UCSD-AML1 (cell line): ENCODE data around the gene ACVR2A.

Source experiments
- DNase-seq: peaks from one replicate; lab custom pipeline; 2025; ENCODE audit not compliant: unreplicated experiment; lab: John Stamatoyannopoulos, UW

ACVR2A gene

DNA sequence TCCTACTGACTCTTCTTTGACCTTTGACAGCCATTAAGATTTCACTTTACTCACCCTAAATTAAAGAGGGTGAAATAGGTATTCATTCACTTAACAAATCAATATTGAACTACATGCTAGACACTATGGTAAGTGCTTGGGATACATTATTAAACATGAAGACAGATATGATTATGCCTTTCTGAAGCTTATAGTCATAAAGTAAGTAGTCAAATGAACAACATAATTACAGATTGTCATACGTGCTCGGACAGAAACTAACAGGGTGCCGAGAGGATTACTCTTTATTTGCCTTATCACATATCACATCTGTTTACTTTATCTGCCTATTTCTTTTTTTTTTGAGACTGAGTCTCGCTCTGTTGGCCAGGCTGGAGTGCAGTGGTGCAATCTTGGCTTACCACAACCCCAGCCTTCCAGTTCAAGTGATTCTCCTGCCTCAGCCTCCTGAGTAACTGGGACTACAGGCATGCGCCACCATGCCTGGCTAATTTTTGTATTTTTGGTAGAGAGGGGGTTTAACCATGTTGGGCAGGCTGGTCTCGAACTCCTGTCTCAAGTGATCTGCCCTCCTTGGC lies 9.8 kb downstream of the ACVR2A start:
- no peak for DNase-seq

DNA sequence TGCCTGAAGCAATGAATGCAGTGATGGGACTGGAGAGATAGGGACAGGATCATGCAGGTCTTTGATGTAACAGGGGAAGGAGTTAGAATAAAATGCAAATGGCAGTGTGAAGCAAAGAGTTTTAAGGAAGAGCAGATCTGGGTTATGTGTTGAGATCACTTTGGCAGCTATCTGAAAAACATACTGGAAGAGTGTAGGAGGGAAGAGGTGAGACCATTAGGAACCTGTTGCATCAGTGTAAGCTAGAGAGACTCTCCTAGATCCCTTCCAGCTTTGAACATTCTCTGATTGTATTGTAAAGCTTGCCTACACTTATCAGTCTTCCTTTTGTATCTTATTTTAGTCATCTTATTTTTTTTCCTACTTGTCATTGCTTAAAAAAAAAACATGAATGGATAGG lies 10.5 kb downstream of the ACVR2A start:
- DNase-seq = no peak

- DNase-seq = no peak
Observed at GRCh38 chr2:147855977-147856376, 11.1 kb downstream of the ACVR2A start.

DNA sequence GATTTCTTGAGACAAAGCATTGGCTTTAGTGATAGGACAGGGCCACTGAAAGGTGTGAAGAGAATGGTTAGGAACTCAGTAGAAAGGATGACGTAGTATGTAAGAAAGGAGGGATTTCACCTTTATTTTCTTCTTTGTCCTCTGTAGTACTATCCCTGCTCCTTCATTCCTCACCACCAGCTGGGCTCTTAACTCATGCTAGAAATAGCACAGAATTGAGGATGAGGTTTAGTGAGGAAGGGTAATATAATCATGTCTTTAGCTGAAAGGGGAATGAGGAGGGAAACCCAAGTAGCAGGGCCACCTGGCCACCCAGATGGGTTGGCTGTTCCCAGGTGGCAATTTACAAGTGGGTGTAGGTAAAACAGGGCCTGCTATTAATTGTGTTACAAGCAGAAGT lies 15.2 kb downstream of the ACVR2A start:
- DNase-seq = no peak

- DNase-seq = no peak
Observed at GRCh38 chr2:147862859-147863516, 18.2 kb downstream of the ACVR2A start.

DNA sequence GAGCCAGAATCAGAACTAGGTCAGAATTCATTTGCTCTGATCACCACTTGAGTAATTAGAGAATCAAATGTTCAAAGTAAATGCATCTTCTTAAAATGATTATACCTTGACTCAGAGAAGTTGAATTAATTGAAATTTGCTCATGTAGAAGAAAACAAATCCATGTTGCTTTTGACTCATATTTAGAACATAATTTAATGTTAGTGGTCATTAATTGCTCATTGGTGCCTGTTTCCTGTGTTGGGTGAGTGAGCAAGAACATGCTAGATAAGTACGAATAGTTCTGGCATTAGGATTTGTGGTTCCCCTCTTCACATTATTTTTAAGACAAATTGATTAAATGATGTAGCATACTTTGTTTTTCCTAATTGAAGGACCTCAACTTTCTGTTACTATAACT lies 19.0 kb downstream of the ACVR2A start:
- DNase-seq = no peak

- DNase-seq = no peak
Observed at GRCh38 chr2:147865560-147865959, 20.7 kb downstream of the ACVR2A start.

GRCh38 chr2:147867050-147867449 lies 22.2 kb downstream of the ACVR2A start:
- DNase-seq = no peak

- DNase-seq = no peak
Observed at GRCh38 chr2:147869934-147870333, 25.1 kb downstream of the ACVR2A start.

GRCh38 chr2:147872967-147873366 lies 28.1 kb downstream of the ACVR2A start:
- no peak for DNase-seq

- DNase-seq = no peak
Observed at GRCh38 chr2:147873859-147874483, 29.1 kb downstream of the ACVR2A start.

GRCh38 chr2:147879846-147880245 lies 35.0 kb downstream of the ACVR2A start:
- DNase-seq = no peak

- DNase-seq = no peak
Observed at GRCh38 chr2:147882631-147883030, 37.8 kb downstream of the ACVR2A start.

DNA sequence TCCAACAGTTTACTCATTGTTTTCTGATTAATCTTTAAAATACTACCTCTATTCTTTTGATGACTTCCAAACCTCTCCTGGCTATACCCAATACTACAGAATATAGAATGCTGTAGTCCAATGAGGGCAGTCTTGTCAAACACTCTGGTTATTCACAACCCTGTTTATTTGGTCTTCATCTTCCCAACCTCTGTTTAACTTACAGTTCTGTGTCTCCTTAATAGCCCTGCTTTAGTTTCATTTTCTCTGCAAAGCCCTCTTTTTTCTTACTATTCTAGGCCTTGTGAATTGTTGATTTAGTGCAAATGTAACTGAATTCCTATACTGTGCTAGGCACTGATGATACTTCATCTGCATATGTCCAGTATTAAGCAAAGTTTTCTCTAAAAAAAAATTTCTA lies 40.0 kb downstream of the ACVR2A start:
- DNase-seq = no peak

GRCh38 chr2:147886136-147886535 lies 41.3 kb downstream of the ACVR2A start:
- DNase-seq = no peak

DNA sequence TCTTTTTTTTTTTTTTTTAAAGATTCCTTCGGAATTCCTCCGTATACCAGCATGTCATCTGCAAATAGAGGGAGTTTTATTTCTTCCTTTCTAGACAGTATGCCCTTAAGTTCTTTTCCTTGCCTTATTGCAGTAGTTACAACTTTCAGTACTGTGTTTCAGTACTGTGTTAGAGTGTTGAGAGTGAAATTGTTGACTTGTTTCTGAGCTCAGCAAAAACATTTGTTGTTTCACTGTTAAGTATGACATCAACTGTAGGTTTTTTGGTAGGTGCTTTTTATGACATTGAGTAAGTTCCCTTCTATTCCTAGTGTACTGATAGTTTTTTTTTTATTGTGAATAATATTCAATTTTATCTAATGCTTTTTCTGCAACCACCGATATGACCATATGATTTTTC lies 43.9 kb downstream of the ACVR2A start:
- DNase-seq = no peak

- DNase-seq = no peak
Observed at GRCh38 chr2:147904051-147904450, 59.2 kb downstream of the ACVR2A start.

- no peak for DNase-seq
Observed at GRCh38 chr2:147909178-147909577, 64.3 kb downstream of the ACVR2A start.

- no peak for DNase-seq
Observed at GRCh38 chr2:147910990-147911473, 66.2 kb downstream of the ACVR2A start.

DNA sequence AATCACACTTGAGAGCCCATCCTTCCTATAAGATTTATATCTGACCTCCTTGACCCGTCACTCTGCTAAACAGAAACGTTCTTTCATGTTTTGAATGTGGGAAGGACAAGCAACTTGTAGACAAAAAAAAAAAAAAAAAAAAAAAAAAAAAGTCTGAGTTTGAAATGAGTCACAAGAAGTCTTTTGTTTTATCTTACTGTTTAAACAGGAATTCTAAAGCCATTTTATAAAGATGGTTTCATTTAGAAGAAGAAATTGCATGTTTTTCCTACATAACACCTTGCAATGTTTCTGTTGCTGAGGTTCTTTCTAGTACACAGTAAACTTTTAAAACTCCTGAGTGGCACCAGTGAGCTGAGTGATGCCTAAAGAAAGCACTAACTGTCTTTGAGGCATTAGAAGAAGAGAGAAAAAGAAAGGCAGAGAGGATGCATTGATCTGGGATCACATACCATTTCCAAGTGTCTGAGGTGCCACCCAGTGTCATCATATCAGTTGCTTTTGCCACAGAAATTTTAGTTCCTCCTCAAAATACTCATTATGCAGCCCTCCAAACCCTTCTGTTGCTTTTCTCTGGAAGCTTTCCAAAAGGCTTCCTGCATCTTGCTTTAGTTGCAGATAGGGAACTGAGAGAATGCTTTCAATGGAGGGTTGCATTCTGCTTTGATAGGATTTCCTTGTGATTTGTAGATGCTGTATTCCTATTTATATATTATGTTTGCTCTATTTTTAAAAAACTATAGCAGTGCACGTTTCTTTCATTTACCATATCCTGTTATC lies 69.1 kb downstream of the ACVR2A start:
- no peak for DNase-seq

DNA sequence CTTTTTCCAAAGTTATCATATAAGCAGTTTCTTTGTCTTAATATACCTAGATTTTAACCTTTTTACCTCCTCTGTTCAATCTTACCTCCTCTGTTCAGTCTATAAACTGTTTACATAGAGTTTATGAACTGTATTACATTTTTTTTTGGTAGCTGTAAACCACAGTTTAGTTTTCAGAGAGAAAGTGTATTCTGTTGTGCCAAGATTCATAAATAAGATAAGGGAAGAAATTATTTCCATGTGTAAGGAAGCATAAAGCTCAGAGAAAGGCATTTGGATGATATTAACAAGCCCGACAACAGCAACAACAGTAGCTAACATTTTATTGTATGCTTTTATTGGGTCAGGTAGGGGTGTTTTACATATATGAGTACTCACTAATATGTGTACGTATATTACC lies 71.2 kb downstream of the ACVR2A start:
- no peak for DNase-seq

DNA sequence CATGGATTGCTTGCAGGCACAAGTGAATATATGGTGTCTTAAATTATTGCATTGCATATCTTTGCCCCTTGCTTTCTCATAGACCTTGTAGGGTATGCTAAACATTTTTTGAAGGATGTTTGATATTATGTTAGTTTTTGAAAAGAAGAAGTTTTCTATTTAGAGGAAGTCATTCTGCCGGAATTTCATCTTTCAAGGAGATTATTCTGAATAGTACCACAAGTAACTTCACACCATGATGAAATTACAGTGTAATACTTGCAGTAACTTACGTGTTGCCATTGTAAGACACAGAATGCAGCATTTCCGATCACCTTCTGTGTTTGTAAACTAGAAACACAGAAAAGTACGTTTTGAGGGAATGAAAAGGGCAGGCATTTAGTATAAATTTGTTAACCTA lies 71.9 kb downstream of the ACVR2A start:
- DNase-seq = no peak
